DMS153 (cell line): ENCODE results near the gene SMAP1.

Experiments used
- DNase-seq: peaks from one replicate; lab custom pipeline; 2025; lab: John Stamatoyannopoulos, UW

The SMAP1 gene

GRCh38 chr6:70684794-70685493 lies 17.3 kb downstream of the SMAP1 start:
- no peak for DNase-seq

DNA sequence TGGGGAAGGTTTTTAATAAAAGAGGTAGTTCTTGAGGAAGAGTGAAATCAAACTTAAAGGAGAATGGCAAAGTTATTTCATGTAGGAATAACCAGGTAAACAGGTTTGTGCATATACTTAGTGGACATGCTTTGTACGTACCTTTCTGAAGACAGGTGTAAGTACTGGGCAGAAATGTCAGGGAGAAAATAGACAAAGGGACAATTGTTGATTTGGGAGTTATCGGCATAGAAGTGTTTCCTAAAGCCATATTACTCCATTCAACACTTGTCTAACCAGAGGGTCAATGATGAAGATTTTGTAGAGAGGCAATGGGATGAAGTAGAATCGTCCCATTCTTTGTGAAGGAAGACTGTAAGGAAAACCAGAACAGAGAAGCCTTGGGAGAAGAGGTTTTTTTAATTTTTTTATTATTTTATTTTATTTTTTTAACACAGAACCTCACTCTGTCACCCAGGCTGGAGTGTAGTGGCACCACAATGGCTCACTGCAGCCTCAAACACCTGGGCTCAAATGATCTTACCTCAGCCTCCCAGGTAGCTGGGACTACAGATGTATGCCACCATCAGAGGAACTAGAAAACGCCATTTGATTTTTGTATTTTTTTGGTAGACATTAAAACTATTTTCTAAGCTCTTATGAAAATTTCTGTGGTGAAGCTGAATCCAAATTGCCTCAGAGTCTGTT lies 18.0 kb downstream of the SMAP1 start:
- DNase-seq = no peak

- peak; percentile 7 for DNase-seq
Measured at GRCh38 chr6:70686548-70687133, 19.0 kb downstream of the SMAP1 start.

GRCh38 chr6:70693887-70694286 lies 26.2 kb downstream of the SMAP1 start:
- no peak for DNase-seq

GRCh38 chr6:70694371-70694770 lies 26.7 kb downstream of the SMAP1 start:
- DNase-seq = no peak

DNA sequence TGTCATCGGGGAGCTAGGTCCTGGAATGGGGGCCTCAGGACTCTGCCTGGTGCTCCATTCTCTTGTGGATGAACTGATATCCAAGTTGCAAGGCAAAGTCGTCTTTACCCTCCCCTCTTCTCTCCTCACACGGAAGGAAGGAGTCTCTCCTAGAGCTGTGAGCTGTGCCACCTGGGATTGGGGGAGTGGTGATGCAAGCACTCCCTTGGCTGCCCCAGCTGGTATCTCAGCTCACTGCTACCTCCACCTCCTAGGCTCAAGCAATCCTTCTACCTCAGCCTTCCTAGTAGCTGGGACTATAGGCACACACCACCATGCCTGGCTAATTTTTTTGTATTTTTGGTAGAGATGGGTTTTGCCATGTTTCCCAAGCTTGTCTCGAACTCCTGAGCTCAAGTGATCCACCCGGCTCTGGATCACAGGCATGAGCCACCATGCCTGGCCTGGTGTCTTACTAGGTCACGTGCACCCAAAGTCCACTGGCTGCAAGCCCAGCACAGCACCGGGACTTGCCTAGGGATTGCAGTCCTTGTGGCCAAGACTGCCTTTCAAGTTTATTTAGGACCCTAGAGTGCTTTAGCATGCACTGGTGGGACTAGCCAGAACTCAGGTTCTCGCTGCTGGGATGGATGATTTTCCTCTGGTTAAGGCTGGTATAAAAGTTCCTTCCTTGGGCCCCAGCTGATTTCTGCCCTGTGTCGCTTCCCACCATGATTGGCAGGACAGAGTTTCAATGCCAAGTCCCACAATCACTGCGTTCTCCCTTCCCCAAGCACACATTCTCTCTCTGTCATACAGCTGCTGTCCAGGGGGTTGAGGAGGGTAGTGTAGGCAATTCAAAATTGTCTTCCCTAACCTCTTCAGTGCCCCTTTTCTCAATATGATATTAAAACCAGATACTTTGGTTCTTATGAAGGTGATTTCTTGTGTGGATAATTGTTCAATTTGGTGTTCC lies 33.5 kb downstream of the SMAP1 start:
- DNase-seq = no peak

DNA sequence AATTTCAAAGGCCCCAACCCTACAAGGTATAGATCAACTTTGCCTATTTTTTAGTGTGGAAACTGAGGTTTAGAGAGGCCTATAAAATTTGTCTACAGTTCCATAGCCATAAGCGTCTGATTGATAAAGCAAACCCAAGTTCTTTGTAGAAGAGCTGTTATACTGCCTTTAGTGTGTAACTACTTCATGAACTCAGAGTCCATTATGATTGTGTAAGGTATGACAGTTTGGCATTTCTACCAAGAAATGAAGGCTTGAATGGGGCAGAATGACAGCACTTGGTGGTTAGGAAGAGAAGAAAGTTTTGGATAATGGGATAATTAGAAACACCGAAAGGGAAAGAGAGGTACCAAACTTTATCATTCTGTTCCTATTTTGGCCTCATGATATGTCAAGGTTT lies 38.1 kb downstream of the SMAP1 start:
- no peak for DNase-seq

GRCh38 chr6:70706491-70707123 lies 38.9 kb downstream of the SMAP1 start:
- DNase-seq = peak; percentile 2

- DNase-seq = no peak
Measured at GRCh38 chr6:70707893-70708292, 40.2 kb downstream of the SMAP1 start.

DNA sequence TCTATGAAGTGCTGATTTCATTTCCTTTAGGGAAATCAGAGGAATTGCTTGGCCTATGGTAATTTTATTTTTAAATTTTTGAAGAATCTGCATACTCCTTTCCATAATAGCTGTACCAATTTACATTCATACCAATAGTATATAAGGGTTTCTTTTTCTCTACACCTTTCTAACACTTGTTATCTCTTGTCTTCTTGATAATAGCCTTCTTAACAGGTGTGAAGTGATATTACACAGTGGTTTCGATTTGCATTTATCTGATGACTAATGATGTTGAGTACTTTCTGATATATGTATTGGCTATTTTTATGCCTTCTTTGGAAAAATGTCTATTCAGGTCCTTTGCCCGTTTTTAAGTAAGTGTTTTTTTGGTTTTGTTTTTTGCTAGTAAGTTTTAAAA lies 40.8 kb downstream of the SMAP1 start:
- no peak for DNase-seq

DNA sequence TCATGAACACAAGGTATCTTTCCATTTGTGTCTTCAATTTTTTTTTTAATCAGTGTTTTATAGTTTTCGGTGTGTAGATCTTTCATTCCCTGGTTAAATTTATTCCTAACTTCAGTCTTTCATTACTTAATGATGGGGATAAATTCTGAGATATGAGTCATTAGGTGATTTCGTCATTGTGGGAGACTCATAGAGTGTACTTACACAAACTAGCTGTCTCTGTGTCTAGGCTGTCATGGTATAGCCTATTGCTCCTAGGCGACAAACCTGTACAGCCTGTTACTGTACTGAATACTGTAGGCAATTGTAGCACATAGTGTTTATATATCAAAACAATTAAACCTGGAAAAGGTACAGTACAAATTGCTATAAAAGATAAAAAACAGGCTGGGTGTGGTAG lies 42.1 kb downstream of the SMAP1 start:
- no peak for DNase-seq

GRCh38 chr6:70714716-70715257 lies 47.1 kb downstream of the SMAP1 start:
- no peak for DNase-seq

GRCh38 chr6:70717038-70717801 lies 49.5 kb downstream of the SMAP1 start:
- DNase-seq = no peak

- DNase-seq = no peak
Measured at GRCh38 chr6:70724524-70724923, 56.8 kb downstream of the SMAP1 start.

GRCh38 chr6:70725817-70726415 lies 58.2 kb downstream of the SMAP1 start:
- DNase-seq = no peak

GRCh38 chr6:70734381-70734780 lies 66.7 kb downstream of the SMAP1 start:
- no peak for DNase-seq

GRCh38 chr6:70734979-70735378 lies 67.3 kb downstream of the SMAP1 start:
- no peak for DNase-seq

GRCh38 chr6:70735513-70735912 lies 67.8 kb downstream of the SMAP1 start:
- DNase-seq = no peak

DNA sequence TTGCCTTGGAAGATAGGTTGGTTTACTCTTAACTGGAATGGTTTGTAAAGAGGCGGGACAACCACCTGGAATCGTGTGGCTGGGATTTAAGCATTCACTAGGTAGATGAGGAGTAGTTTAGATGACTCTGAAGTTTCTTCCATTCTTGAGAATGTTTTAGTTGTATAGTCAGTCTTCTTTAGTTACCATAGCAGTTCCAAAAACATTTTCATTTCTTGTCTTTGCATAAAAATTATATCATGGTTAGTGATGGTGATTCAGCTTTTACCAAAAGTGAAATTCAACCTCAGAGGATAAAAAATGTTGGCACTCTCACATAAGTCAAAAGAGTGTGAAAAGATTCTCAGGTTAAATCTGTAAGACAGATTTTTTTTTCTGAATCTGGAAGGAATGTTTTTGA lies 70.3 kb downstream of the SMAP1 start:
- no peak for DNase-seq

DNA sequence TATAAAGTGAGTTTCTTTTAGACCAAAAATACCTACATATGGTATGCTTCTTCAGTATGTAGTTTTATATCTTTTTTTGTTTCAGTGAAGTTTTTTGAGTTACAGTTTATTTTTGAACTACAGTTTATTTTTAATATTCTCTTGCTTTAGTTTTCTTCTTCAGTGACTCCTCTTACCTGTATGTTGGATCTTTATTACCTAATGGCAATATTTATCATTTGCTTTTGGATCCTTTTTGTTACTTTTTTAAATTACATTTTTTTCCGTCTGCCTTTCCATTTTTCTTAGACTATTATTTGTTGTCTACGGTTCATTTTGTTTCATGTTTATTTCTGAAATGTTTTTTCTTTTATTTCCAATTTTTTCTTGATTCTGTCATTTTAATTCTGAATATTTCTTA lies 71.9 kb downstream of the SMAP1 start:
- no peak for DNase-seq
